Loucy (cell line): ENCODE measurements around the gene RGS6.

Experiments used
- H2AFZ ChIP-seq: fragments of 200-600 bp; sonication (generic); 2 replicates; pipeline ENCODE4 v1.6.0; 2016; ENCODE audit warnings: antibody characterized with exemption, mild to moderate bottlenecking, low read length, moderate library complexity
- H3F3A ChIP-seq: fragments of 200-600 bp; 2 replicates; pipeline ENCODE4 v1.6.0; 2016; ENCODE audit warnings: antibody characterized with exemption, low read depth, mild to moderate bottlenecking
- H3K27me3 ChIP-seq: fragments of 200-600 bp; sonication (generic); 2 replicates; pipeline ENCODE4 v1.6.1; 2014; ENCODE audit warnings: low read length, mild to moderate bottlenecking; ENCODE audit not compliant: insufficient read depth, poor library complexity, severe bottlenecking
- H3K36me3 ChIP-seq: fragments of 200-600 bp; sonication (generic); 2 replicates; pipeline ENCODE4 v1.6.1; 2016; ENCODE audit warnings: low read length; ENCODE audit not compliant: insufficient read depth
- H3K4me1 ChIP-seq: fragments of 200-600 bp; sonication (generic); 2 replicates; pipeline ENCODE4 v1.5.1; 2014; ENCODE audit warnings: low read length, mild to moderate bottlenecking; ENCODE audit not compliant: insufficient read depth, poor library complexity, severe bottlenecking
- H3K4me2 ChIP-seq: fragments of 200-600 bp; sonication (generic); 2 replicates; pipeline ENCODE4 v1.6.0; 2014; ENCODE audit warnings: antibody characterized with exemption, low read length, low read depth, mild to moderate bottlenecking; ENCODE audit not compliant: poor library complexity, severe bottlenecking
- H3K4me3 ChIP-seq: fragments of 200-600 bp; sonication (generic); 2 replicates; pipeline ENCODE4 v1.5.1; 2014; ENCODE audit warnings: low read length, mild to moderate bottlenecking, mixed read lengths; ENCODE audit not compliant: poor library complexity, severe bottlenecking
- H3K79me2 ChIP-seq: fragments of 200-600 bp; sonication (generic); 2 replicates; pipeline ENCODE4 v1.6.1; 2014; ENCODE audit warnings: low read length; ENCODE audit not compliant: insufficient read depth
- H3K9ac ChIP-seq: fragments of 200-600 bp; sonication (generic); 2 replicates; pipeline ENCODE4 v1.6.0; 2014; ENCODE audit warnings: mild to moderate bottlenecking, low read depth, low read length, moderate library complexity; ENCODE audit not compliant: poor library complexity, severe bottlenecking
- H3K9me2 ChIP-seq: fragments of 200-600 bp; sonication (generic); replicated peaks from 2 replicates; pipeline ENCODE4 v1.6.1; 2016; ENCODE audit warnings: low read depth, low read length, mixed read lengths
- H3K9me3 ChIP-seq: fragments of 200-600 bp; sonication (generic); 2 replicates; pipeline ENCODE4 v1.6.1; 2014; ENCODE audit warnings: mild to moderate bottlenecking, antibody characterized with exemption, low read length, low read depth; ENCODE audit not compliant: insufficient read depth
- H4K20me1 ChIP-seq: fragments of 200-600 bp; sonication (generic); 2 replicates; pipeline ENCODE4 v1.6.0; 2014; ENCODE audit warnings: antibody characterized with exemption, low read length, mild to moderate bottlenecking; ENCODE audit not compliant: insufficient read depth, poor library complexity, severe bottlenecking
- EZH2phosphoT487 ChIP-seq: fragments of 200-600 bp; IDR thresholded peaks from 2 replicates; pipeline ENCODE4 v1.6.1; 2018; ENCODE audit warnings: antibody characterized with exemption, mild to moderate bottlenecking, moderate library complexity, borderline replicate concordance
- TF ChIP-seq, protein P1 (sequence below): fragments of 200-600 bp; sonication (generic); conservative IDR thresholded peaks from 2 replicates; pipeline ENCODE4 v1.5.1; 2014; ENCODE audit warnings: mild to moderate bottlenecking, antibody characterized with exemption, low read length

Gene RGS6

GRCh38 chr14:72129291-72129690 lies 197.1 kb downstream of the RGS6 start:
- no peak overlapping the region for H2AFZ ChIP-seq
- no peak for TF ChIP-seq EZH2phosphoT487
- TF ChIP-seq, protein P1, sequence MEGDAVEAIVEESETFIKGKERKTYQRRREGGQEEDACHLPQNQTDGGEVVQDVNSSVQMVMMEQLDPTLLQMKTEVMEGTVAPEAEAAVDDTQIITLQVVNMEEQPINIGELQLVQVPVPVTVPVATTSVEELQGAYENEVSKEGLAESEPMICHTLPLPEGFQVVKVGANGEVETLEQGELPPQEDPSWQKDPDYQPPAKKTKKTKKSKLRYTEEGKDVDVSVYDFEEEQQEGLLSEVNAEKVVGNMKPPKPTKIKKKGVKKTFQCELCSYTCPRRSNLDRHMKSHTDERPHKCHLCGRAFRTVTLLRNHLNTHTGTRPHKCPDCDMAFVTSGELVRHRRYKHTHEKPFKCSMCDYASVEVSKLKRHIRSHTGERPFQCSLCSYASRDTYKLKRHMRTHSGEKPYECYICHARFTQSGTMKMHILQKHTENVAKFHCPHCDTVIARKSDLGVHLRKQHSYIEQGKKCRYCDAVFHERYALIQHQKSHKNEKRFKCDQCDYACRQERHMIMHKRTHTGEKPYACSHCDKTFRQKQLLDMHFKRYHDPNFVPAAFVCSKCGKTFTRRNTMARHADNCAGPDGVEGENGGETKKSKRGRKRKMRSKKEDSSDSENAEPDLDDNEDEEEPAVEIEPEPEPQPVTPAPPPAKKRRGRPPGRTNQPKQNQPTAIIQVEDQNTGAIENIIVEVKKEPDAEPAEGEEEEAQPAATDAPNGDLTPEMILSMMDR: no peak
- no peaks in the 10 kb centered on the region for H3K36me3 ChIP-seq
- peak overlapping the region; percentile 56 for H3K4me3 ChIP-seq
- no peaks in the 10 kb centered on the region for H3K27me3 ChIP-seq
- H3K9ac ChIP-seq: peak overlapping the region; percentile 86
- peaks cover 30% of the 10 kb centered on the region; the same call in 1 of the 2 replicates for H3K79me2 ChIP-seq
- no peaks in the 10 kb centered on the region for H3K9me3 ChIP-seq
- peak overlapping the region; percentile 65 for H3K4me2 ChIP-seq
- H3K9me2 ChIP-seq: no peaks in the 10 kb centered on the region
- peaks cover 72% of the 10 kb centered on the region for H3K4me1 ChIP-seq
- no peaks in the 10 kb centered on the region for H4K20me1 ChIP-seq
- H3F3A ChIP-seq: peaks cover 8% of the 10 kb centered on the region; the same call in 1 of the 2 replicates

DNA sequence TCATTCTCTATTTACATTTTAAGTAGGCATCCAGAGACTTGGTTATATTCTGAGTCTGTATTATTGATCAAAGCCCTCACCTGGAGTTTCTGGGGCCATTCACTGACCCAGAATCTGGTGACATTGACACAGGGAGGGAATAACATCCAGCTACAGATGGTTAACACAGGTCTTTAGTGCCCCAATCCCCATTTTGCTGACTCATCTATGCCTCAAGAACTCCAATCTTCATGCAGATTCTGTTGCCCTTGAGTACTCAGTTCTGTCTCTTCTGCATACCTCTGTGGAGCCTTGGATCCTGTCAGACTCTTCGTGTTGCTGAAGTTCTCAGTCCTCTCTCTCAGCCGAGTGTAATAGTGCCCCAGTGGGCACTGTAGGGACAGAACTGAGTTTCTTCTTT lies 208.9 kb downstream of the RGS6 start:
- peaks cover 36% of the 10 kb centered on the region for H3K4me1 ChIP-seq
- no peaks in the 10 kb centered on the region for H3F3A ChIP-seq
- H3K4me3 ChIP-seq: no peak overlapping the region
- peak overlapping the region; percentile 46 for H3K4me2 ChIP-seq
- H3K9me2 ChIP-seq: no peaks in the 10 kb centered on the region
- no peaks in the 10 kb centered on the region; the same call in 1 of the 2 replicates for H3K9me3 ChIP-seq
- H3K27me3 ChIP-seq: no peaks in the 10 kb centered on the region
- no peak for TF ChIP-seq EZH2phosphoT487
- TF ChIP-seq, protein P1: no peak
- no peaks in the 10 kb centered on the region for H4K20me1 ChIP-seq
- no peak overlapping the region; the same call in 1 of the 2 replicates for H2AFZ ChIP-seq
- no peak overlapping the region for H3K9ac ChIP-seq
- no peaks in the 10 kb centered on the region for H3K36me3 ChIP-seq
- H3K79me2 ChIP-seq: no peaks in the 10 kb centered on the region

DNA sequence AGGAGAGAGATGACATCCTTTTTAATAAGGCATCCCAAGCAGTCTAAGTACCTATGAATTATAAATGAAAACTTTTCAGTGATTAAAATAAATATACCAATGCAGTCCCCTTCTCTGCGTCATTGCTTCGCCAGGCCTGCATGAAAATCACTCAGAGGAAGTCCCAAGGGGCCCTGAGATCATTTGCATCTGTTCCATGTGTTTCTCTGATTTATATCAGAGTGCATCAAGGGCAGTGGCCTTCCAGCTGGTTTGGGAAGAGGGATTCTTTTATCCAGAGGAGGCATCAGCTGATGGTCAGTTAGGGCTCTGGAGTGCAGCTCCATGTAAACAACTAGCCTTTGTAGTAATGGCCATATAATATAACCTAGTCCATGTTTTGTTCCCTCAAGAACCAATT lies 210.1 kb downstream of the RGS6 start:
- TF ChIP-seq, protein P1: no peak
- TF ChIP-seq EZH2phosphoT487: no peak
- peak overlapping the region; percentile 46 for H3K4me2 ChIP-seq
- H3K36me3 ChIP-seq: no peaks in the 10 kb centered on the region
- no peaks in the 10 kb centered on the region for H3K9me3 ChIP-seq
- H3F3A ChIP-seq: no peaks in the 10 kb centered on the region
- H3K4me3 ChIP-seq: peak overlapping the region; percentile 6
- peaks cover 46% of the 10 kb centered on the region for H3K4me1 ChIP-seq
- no peaks in the 10 kb centered on the region for H3K9me2 ChIP-seq
- H2AFZ ChIP-seq: no peak overlapping the region
- no peak overlapping the region for H3K9ac ChIP-seq
- no peaks in the 10 kb centered on the region for H4K20me1 ChIP-seq
- H3K79me2 ChIP-seq: no peaks in the 10 kb centered on the region
- H3K27me3 ChIP-seq: no peaks in the 10 kb centered on the region
